GM23248 (cell line): ENCODE data around the gene LRP3. TPM values are rescaled to one million over a fixed set of nuclear protein-coding genes. Genes with fewer than 3 reads are reported as not detected.
"Not testable (repeated sequence)": the region's sequence is repeated elsewhere in the genome, so short reads cannot be mapped to it uniquely, and the experiment has no call there.

ENCODE experiments used
- DNase-seq: peaks from one replicate; pipeline ENCODE4 v3.0.0-alpha.2; 2015
- H2AFZ ChIP-seq: fragments of 200-600 bp; sonication (generic); 2 replicates; pipeline ENCODE4 v1.6.1; 2016; ENCODE audit warnings: antibody characterized with exemption
- H3F3A ChIP-seq: fragments of 200-600 bp; sonication (generic); 2 replicates; pipeline ENCODE4 v1.6.1; 2016; ENCODE audit warnings: mild to moderate bottlenecking, antibody characterized with exemption, mixed run types; ENCODE audit not compliant: insufficient read depth
- H3K27ac ChIP-seq: fragments of 200-600 bp; sonication (generic); 2 replicates; pipeline ENCODE4 v1.5.1; 2016; ENCODE audit warnings: mild to moderate bottlenecking
- H3K27me3 ChIP-seq: fragments of 200-600 bp; sonication (generic); replicated peaks from 2 replicates; pipeline ENCODE4 v1.6.1; 2016; ENCODE audit warnings: mild to moderate bottlenecking; ENCODE audit not compliant: insufficient read depth
- H3K36me3 ChIP-seq: fragments of 200-600 bp; sonication (generic); 2 replicates; pipeline ENCODE4 v1.6.1; 2016; ENCODE audit warnings: low read depth, mild to moderate bottlenecking
- H3K4me1 ChIP-seq: fragments of 200-600 bp; sonication (generic); 2 replicates; pipeline ENCODE4 v1.6.1; 2016; ENCODE audit warnings: mild to moderate bottlenecking; ENCODE audit not compliant: insufficient read depth
- H3K4me2 ChIP-seq: fragments of 200-600 bp; sonication (generic); one replicate; pipeline ENCODE4 v1.6.1; 2016; ENCODE audit warnings: mild to moderate bottlenecking; ENCODE audit not compliant: unreplicated experiment
- H3K4me3 ChIP-seq: fragments of 200-600 bp; sonication (generic); 2 replicates; pipeline ENCODE4 v1.5.1; 2016; ENCODE audit warnings: mild to moderate bottlenecking
- H3K79me2 ChIP-seq: fragments of 200-600 bp; sonication (generic); 2 replicates; pipeline ENCODE4 v1.6.1; 2016; ENCODE audit warnings: mild to moderate bottlenecking; ENCODE audit not compliant: insufficient read depth
- H3K9ac ChIP-seq: fragments of 200-600 bp; sonication (generic); 2 replicates; pipeline ENCODE4 v1.6.1; 2016; ENCODE audit warnings: mild to moderate bottlenecking
- H3K9me2 ChIP-seq: fragments of 200-600 bp; sonication (generic); 2 replicates; pipeline ENCODE4 v1.6.1; 2016; ENCODE audit warnings: mixed run types, mild to moderate bottlenecking, moderate library complexity; ENCODE audit not compliant: insufficient read depth
- H3K9me3 ChIP-seq: fragments of 200-600 bp; sonication (generic); one replicate; pipeline ENCODE4 v1.6.1; 2017; ENCODE audit warnings: low read depth
- H4K20me1 ChIP-seq: fragments of 200-600 bp; sonication (generic); 2 replicates; pipeline ENCODE4 v1.6.0; 2016; ENCODE audit not compliant: insufficient read depth
- EZH2 ChIP-seq: fragments of 200-600 bp; sonication (generic); IDR thresholded peaks from 2 replicates; pipeline ENCODE4 v1.6.1; 2018; ENCODE audit warnings: antibody characterized with exemption, mild to moderate bottlenecking; ENCODE audit not compliant: insufficient read depth, poor library complexity, severe bottlenecking
- EZH2phosphoT487 ChIP-seq: fragments of 200-600 bp; sonication (generic); IDR thresholded peaks from 2 replicates; pipeline ENCODE4 v1.6.1; 2018; ENCODE audit warnings: antibody characterized with exemption, moderate library complexity, mild to moderate bottlenecking, low read depth; ENCODE audit not compliant: insufficient read depth
- WGBS, 2 experiments: methylation state at CpG; one replicate each; pipeline ENCODE4 v1.1.6; 2015 to 2017; ENCODE audit warnings: low lambda C conversion rate in 2 of 2, low coverage in 1 of 2; ENCODE audit errors: missing lambda C conversion rate in 2 of 2; 5-methylcytosine and 5-hydroxymethylcytosine counted together
- in situ Hi-C: fragments of 300-500 bp; cut with MboI; formaldehyde crosslinking; loops from 2 replicates; pipeline ENCODE4 v1.15.0; 2020
- polyA plus RNA-seq: library from polyadenylated mRNA; unstranded; fragments of >200 nt; fragmentation: Nextera tagmentation; extraction: Ambion mirVana; gene quantifications from 2 replicates; pipeline ENCODE4 v1.2.1, GENCODE V29; 2016
- total RNA-seq: library from RNA; depleted of rRNA; stranded (reverse); fragments of >200 nt; shearing (Covaris generic); gene quantifications from 2 replicates; pipeline ENCODE4 v1.2.3, GENCODE V29; 2014

The LRP3 gene
- total and polyA plus RNA-seq, 2 experiments from 2014 or later = 2.9 to 58.3 TPM

DNA sequence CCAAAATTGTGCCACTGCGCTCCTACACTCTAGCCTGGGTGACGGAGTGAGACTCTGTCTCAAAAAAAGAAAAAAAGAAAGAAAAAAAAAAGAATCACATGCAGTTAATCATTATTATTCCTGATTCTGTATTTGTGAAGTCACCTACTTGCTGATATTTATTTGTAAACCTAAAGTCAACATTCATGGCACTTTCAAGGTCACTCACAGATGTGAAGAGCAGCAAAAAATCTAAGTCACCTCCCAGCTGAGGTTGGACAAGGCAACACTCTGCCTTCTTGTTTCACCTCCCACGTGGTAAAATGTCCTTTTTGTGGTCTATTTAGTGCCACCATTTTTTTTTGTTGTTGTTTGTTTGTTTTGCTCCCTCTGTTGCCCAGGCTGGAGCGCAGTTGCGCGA is 35.8 kb upstream of the LRP3 start:
- in situ Hi-C loops = no loop called here
- H3K4me1 ChIP-seq = no peaks in the 10 kb centered on the region
- H3K36me3 ChIP-seq = no peaks in the 10 kb centered on the region
- no peaks in the 10 kb centered on the region for H4K20me1 ChIP-seq
- no peak overlapping the region for H2AFZ ChIP-seq
- H3K9me3 ChIP-seq = no peaks in the 10 kb centered on the region
- no peak overlapping the region for H3K4me2 ChIP-seq
- H3K79me2 ChIP-seq = no peaks in the 10 kb centered on the region
- WGBS, 2 experiments = 85% methylated on average over 6 of the region's 6 CpGs
- TF ChIP-seq EZH2 (no peak), EZH2phosphoT487 (no peak)
- H3K9me2 ChIP-seq = no peaks in the 10 kb centered on the region
- no peak for DNase-seq
- no peak overlapping the region for H3K9ac ChIP-seq
- H3K27ac ChIP-seq = no peak overlapping the region
- H3K4me3 ChIP-seq = no peak overlapping the region
- H3K27me3 ChIP-seq = no peaks in the 10 kb centered on the region
- no peaks in the 10 kb centered on the region for H3F3A ChIP-seq

DNA sequence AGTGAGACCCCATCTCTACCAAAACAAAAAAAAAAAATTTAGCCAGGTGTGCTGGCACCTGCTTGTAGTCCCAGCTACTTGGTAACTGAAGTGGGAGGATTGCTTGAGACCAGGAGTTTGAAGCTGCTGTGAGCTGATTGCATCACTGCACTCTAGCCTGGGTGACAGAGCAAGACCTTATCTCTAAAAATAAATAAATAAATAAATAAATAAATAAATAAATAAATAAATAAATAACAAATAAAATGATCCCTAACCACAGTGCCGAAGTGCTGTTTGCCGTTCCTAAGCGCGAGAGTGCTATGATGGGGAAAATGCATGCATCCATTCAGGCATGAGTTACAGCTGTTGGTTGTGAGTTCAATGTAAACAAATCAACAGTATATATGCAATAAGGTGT is 35.0 kb upstream of the LRP3 start:
- Histone ChIP-seq H3K27me3 (no peaks in the 10 kb centered on the region), H3K27ac (no peak overlapping the region), H2AFZ (no peak overlapping the region), H3K9me2 (no peaks in the 10 kb centered on the region), H3K4me2 (no peak overlapping the region), H3K79me2 (no peaks in the 10 kb centered on the region), H4K20me1 (no peaks in the 10 kb centered on the region), H3F3A (no peaks in the 10 kb centered on the region), H3K4me1 (no peaks in the 10 kb centered on the region), H3K36me3 (no peaks in the 10 kb centered on the region), H3K9ac (no peak overlapping the region), H3K9me3 (no peaks in the 10 kb centered on the region), H3K4me3 (no peak overlapping the region)
- WGBS, 2 experiments = 95 to 97% methylated on average over 4 of the region's 4 CpGs
- no peak for DNase-seq
- no peak for TF ChIP-seq EZH2
- no peak for TF ChIP-seq EZH2phosphoT487
- in situ Hi-C loops = no loop called here

DNA sequence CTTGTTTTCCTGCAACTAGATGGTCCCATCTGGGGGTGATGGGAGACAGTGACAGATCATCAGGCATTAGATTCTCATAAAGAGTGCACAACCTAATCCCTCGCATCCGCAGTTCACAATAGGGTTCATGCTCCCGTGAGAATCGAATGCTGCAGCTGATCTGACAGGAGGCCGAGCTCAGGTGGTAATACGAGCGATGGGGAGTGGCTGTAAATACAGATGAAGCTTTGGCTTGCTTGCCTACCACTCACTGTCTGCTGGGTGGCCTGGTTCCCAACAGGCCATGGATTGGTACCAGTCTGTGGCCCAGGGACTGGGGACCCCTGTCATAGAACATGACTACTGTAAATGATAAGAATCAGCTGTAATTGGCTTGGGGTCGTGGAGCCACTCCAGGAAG is 34.2 kb upstream of the LRP3 start:
- in situ Hi-C loops = no loop called here
- Histone ChIP-seq H3K79me2 (no peaks in the 10 kb centered on the region), H3K36me3 (no peaks in the 10 kb centered on the region), H3K27me3 (no peaks in the 10 kb centered on the region), H3K9ac (no peak overlapping the region), H3K4me3 (no peak overlapping the region), H3K4me2 (no peak overlapping the region), H2AFZ (no peak overlapping the region), H3K9me3 (no peaks in the 10 kb centered on the region), H4K20me1 (no peaks in the 10 kb centered on the region), H3K9me2 (no peaks in the 10 kb centered on the region), H3K27ac (no peak overlapping the region), H3F3A (no peaks in the 10 kb centered on the region), H3K4me1 (no peaks in the 10 kb centered on the region)
- DNase-seq = no peak
- TF ChIP-seq EZH2phosphoT487 (no peak), EZH2 (no peak)
- 93 to 94% methylated on average over 8 of the region's 8 CpGs for whole genome bisulfite sequencing, 2 experiments

DNA sequence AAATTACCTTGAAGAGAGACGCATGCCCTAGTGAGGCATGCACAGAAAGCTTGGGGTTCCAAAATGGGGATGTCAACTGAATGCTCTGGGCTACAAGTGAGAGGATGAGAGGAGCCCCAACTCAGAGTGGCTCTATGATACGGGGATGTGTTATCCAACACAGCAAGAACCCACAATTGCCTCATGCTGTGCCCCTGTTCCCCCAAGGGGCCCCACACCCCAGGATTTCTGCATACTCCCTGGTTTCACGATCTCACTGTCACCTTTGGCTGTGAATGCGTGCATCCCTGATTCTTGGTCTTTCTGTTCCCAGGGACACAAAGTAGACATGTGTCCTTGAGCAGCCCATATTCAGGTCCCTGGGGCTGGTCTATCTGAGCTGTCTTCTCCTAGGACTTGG is 32.9 kb upstream of the LRP3 start:
- Histone ChIP-seq H3K27me3 (no peaks in the 10 kb centered on the region), H3K9ac (no peak overlapping the region), H4K20me1 (no peaks in the 10 kb centered on the region), H3K9me2 (no peaks in the 10 kb centered on the region), H3K79me2 (no peaks in the 10 kb centered on the region), H3K4me2 (no peak overlapping the region), H3F3A (no peaks in the 10 kb centered on the region), H3K4me1 (no peaks in the 10 kb centered on the region), H3K9me3 (no peaks in the 10 kb centered on the region), H2AFZ (no peak overlapping the region), H3K4me3 (no peak overlapping the region), H3K36me3 (no peaks in the 10 kb centered on the region), H3K27ac (no peak overlapping the region)
- in situ Hi-C loops = no loop called here
- TF ChIP-seq EZH2 = no peak
- TF ChIP-seq EZH2phosphoT487 = no peak
- 61 to 79% methylated on average over 4 of the region's 4 CpGs for WGBS, 2 experiments
- DNase-seq = no peak

DNA sequence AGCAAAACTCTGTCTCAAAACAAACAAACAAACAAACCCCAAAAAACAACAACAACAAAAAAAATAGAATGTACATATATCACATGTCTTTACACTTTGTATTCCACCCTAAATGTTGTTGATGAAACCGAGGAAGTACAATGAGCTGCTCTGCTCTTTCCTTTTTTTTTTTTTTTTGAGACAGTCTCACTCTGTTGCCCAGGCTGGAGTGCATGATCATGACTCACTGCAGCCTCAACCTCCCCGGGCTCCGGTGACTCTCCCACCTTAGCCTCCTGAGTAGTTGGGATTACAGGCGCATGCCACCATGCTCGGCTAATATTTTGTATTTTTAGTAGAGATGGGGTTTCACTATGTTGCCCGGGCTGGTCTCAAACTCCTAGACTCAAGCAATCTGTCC is 30.6 kb upstream of the LRP3 start:
- H3K79me2 ChIP-seq = no peaks in the 10 kb centered on the region
- no peaks in the 10 kb centered on the region for H3K27me3 ChIP-seq
- 82 to 89% methylated on average over 6 of the region's 6 CpGs for WGBS, 2 experiments
- no peak overlapping the region for H3K4me2 ChIP-seq
- no peaks in the 10 kb centered on the region for H3K36me3 ChIP-seq
- no peaks in the 10 kb centered on the region for H3F3A ChIP-seq
- H4K20me1 ChIP-seq = no peaks in the 10 kb centered on the region
- no peaks in the 10 kb centered on the region for H3K4me1 ChIP-seq
- DNase-seq = no peak
- H2AFZ ChIP-seq = no peak overlapping the region
- no peak overlapping the region for H3K9ac ChIP-seq
- TF ChIP-seq EZH2 = no peak
- no peak for TF ChIP-seq EZH2phosphoT487
- no peak overlapping the region for H3K4me3 ChIP-seq
- in situ Hi-C loops = no loop called here
- no peaks in the 10 kb centered on the region for H3K9me2 ChIP-seq
- H3K9me3 ChIP-seq = no peaks in the 10 kb centered on the region
- no peak overlapping the region for H3K27ac ChIP-seq

DNA sequence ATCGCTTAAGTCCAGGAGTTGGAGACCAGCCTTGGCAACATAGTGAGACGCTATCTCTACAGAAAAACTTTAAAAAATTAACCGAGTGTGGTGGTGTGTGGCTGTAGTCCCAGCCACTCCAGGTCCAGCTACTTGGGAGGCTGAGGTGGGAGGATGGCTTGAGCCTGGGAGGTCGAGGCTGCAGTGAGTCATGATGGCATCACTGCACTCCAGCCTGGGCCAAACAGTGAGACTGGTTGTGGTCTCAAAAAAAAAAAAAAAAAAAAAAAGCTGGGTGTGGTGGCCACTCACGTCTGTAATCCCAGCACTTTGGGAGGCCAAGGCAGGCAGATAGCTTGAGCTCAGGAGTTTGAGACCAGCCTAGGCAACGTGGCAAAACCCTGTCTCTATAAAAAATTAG is 28.1 kb upstream of the LRP3 start:
- H3F3A ChIP-seq, H3K4me2 ChIP-seq, H3K27me3 ChIP-seq, H3K9ac ChIP-seq, H3K9me3 ChIP-seq, H2AFZ ChIP-seq, DNase-seq, H3K4me3 ChIP-seq, H4K20me1 ChIP-seq, H3K4me1 ChIP-seq, H3K9me2 ChIP-seq, in situ Hi-C loops, H3K79me2 ChIP-seq, H3K27ac ChIP-seq, H3K36me3 ChIP-seq: not testable (repeated sequence)
- 47 to 50% methylated on average over 6 of the region's 6 CpGs for WGBS, 2 experiments
